ENCODE measurements around the gene CNDP1. TPM values are rescaled to one million over a fixed set of nuclear protein-coding genes. Genes with fewer than 3 reads are reported as not detected.

CNDP1 gene
- total RNA-seq, 1 experiment from 2014 or later, result not detected

DNA sequence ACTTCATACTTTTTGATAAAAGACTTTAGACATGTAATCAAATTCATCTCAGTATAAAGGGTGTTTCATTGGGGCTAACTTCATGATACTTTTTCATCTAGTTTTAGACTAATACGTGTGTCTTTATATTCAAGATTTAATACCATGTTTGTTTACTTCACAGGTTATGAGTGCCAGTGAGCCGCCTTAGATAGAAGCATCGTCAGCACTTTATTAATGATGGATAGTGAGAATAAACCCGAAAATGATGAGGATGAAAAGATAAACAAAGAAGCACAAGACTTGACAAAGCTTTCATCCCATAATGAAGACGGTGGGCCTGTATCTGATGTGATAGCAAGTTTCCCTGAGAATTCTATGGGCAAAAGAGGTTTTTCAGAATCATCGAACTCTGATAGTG lies 96.5 kb downstream of the CNDP1 start:
- Mint-ChIP-seq H3K27ac (ENCODE audit: low read depth, unreplicated experiment) (no peak overlapping the region), H3K9me3 (ENCODE audit: unreplicated experiment) (no peaks in the 10 kb centered on the region), H3K36me3 (ENCODE audit: insufficient read depth, unreplicated experiment) (peaks cover 6% of the 10 kb centered on the region), H3K4me1 (ENCODE audit: insufficient read depth, unreplicated experiment) (peaks cover 9% of the 10 kb centered on the region), H3K27me3 (ENCODE audit: insufficient read depth, unreplicated experiment) (no peaks in the 10 kb centered on the region), H3K4me3 (ENCODE audit: unreplicated experiment) (no peak overlapping the region)
- ChIA-PET POLR2A (no interaction called here), CTCF (interaction anchor here (0.7 kb wide), 1 partner anchor 581 kb away, joined by 4 read pairs; no protein-coding TSS in a partner anchor)
- intact Hi-C loops (cut with micrococcal nuclease), result no loop called here
- TF ChIP-seq, protein P1, sequence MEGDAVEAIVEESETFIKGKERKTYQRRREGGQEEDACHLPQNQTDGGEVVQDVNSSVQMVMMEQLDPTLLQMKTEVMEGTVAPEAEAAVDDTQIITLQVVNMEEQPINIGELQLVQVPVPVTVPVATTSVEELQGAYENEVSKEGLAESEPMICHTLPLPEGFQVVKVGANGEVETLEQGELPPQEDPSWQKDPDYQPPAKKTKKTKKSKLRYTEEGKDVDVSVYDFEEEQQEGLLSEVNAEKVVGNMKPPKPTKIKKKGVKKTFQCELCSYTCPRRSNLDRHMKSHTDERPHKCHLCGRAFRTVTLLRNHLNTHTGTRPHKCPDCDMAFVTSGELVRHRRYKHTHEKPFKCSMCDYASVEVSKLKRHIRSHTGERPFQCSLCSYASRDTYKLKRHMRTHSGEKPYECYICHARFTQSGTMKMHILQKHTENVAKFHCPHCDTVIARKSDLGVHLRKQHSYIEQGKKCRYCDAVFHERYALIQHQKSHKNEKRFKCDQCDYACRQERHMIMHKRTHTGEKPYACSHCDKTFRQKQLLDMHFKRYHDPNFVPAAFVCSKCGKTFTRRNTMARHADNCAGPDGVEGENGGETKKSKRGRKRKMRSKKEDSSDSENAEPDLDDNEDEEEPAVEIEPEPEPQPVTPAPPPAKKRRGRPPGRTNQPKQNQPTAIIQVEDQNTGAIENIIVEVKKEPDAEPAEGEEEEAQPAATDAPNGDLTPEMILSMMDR (IDR thresholded peaks at IDR 0.05; ENCODE audit: unreplicated experiment), result no peak
- BruUV-seq (replicated peaks), result no TSS peak
- DNase-seq (ENCODE audit: unreplicated experiment), result no peak

DNA sequence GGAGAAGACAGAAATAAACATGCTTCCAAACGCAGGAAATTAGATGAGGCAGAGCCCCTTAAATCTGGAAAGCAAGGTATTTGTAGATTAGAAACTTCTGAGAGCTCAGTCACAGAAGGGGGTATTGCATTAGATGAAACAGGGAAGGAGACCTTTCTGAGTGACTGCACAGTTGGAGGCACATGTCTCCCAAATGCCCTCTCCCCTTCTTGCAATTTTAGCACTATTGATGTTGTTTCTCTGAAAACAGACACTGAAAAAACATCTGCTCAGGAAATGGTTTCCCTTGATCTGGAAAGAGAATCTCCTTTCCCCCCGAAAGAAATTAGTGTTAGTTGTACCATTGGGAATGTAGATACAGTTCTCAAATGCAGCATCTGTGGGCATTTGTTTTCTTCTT lies 96.9 kb downstream of the CNDP1 start:
- H3K4me3 Mint-ChIP-seq (ENCODE audit: unreplicated experiment), result no peak overlapping the region
- peaks cover 9% of the 10 kb centered on the region for H3K4me1 Mint-ChIP-seq (ENCODE audit: insufficient read depth, unreplicated experiment)

DNA sequence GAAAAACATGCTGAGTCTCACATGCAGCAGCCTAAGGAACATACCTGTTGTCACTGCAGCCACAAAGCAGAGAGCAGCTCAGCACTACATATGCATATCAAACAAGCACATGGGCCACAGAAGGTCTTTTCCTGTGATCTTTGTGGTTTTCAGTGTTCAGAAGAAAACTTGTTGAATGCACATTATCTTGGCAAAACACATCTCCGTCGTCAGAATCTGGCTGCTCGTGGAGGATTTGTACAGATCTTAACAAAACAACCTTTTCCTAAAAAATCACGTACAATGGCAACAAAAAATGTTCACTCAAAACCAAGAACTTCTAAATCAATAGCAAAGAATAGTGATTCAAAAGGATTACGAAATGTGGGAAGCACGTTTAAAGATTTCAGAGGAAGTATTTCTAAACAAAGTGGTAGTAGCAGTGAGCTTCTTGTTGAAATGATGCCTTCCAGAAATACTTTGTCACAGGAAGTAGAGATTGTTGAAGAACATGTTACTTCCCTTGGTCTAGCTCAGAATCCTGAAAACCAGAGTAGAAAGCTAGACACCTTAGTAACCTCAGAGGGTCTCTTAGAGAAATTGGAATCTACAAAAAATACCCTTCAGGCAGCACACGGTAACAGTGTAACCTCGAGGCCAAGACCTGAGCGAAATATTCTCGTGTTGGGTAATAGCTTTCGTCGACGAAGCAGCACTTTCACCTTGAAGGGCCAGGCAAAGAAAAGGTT lies 97.5 kb downstream of the CNDP1 start:
- H3K9me3 Mint-ChIP-seq (ENCODE audit: unreplicated experiment), result no peaks in the 10 kb centered on the region
- H3K27me3 Mint-ChIP-seq (ENCODE audit: insufficient read depth, unreplicated experiment), result no peaks in the 10 kb centered on the region
- H3K4me3 Mint-ChIP-seq (ENCODE audit: unreplicated experiment), result no peak overlapping the region
- H3K36me3 Mint-ChIP-seq (ENCODE audit: insufficient read depth, unreplicated experiment), result peaks cover 6% of the 10 kb centered on the region
- H3K4me1 Mint-ChIP-seq (ENCODE audit: insufficient read depth, unreplicated experiment), result peaks cover 9% of the 10 kb centered on the region
- CTCF ChIA-PET, result interaction anchor here (0.7 to 1.5 kb wide), 2 partner anchors 11 to 580 kb away, joined by 4 read pairs; no protein-coding TSS in a partner anchor
- no TSS peak for BruUV-seq (replicated peaks)
- POLR2A ChIA-PET, result no interaction called here
- DNase-seq (ENCODE audit: unreplicated experiment), result peak; percentile 8
- intact Hi-C loops (cut with micrococcal nuclease), result no loop called here
- no peak overlapping the region for H3K27ac Mint-ChIP-seq (ENCODE audit: low read depth, unreplicated experiment)
- TF ChIP-seq, protein P1 (IDR thresholded peaks at IDR 0.05; ENCODE audit: unreplicated experiment), result no peak

More for the DNA sequence above, 96.9 kb downstream of the CNDP1 start:
- Mint-ChIP-seq H3K36me3 (ENCODE audit: insufficient read depth, unreplicated experiment) (peaks cover 6% of the 10 kb centered on the region), H3K27me3 (ENCODE audit: insufficient read depth, unreplicated experiment) (no peaks in the 10 kb centered on the region), H3K9me3 (ENCODE audit: unreplicated experiment) (no peaks in the 10 kb centered on the region), H3K27ac (ENCODE audit: low read depth, unreplicated experiment) (no peak overlapping the region)
- ChIA-PET POLR2A (no interaction called here), CTCF (interaction anchor here (0.7 kb wide), 1 partner anchor 581 kb away, joined by 4 read pairs; no protein-coding TSS in a partner anchor)
- no TSS peak for BruUV-seq (replicated peaks)
- DNase-seq (ENCODE audit: unreplicated experiment), result no peak
- intact Hi-C loops (cut with micrococcal nuclease), result no loop called here
- TF ChIP-seq, protein P1 (IDR thresholded peaks at IDR 0.05; ENCODE audit: unreplicated experiment), result no peak

DNA sequence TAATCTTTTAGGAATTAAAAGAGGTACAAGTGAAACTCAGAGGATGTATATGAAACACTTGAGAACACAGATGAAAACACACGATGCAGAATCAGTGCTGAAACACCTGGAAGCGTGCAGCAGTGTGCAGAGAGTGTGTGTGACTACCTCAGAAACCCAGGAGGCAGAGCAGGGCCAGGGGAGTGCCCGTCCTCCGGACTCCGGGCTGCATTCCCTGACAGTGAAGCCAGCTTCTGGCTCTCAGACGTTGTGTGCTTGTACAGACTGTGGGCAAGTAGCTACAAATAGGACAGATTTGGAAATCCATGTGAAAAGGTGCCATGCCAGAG lies 98.0 kb downstream of the CNDP1 start:
- Mint-ChIP-seq H3K36me3 (ENCODE audit: insufficient read depth, unreplicated experiment) (peaks cover 6% of the 10 kb centered on the region), H3K4me3 (ENCODE audit: unreplicated experiment) (no peak overlapping the region), H3K9me3 (ENCODE audit: unreplicated experiment) (no peaks in the 10 kb centered on the region), H3K27ac (ENCODE audit: low read depth, unreplicated experiment) (no peak overlapping the region), H3K4me1 (ENCODE audit: insufficient read depth, unreplicated experiment) (peaks cover 9% of the 10 kb centered on the region), H3K27me3 (ENCODE audit: insufficient read depth, unreplicated experiment) (no peaks in the 10 kb centered on the region)
- TF ChIP-seq, protein P1 (IDR thresholded peaks at IDR 0.05; ENCODE audit: unreplicated experiment), result no peak
- ChIA-PET CTCF (interaction anchor here (1.5 kb wide), 1 partner anchor 11 kb away, joined by 4 read pairs; no protein-coding TSS in a partner anchor), POLR2A (no interaction called here)
- no peak for DNase-seq (ENCODE audit: unreplicated experiment)
- no TSS peak for BruUV-seq (replicated peaks)
- intact Hi-C loops (cut with micrococcal nuclease), result no loop called here

All from MCF 10A (cell line).